Keratinocyte (primary cell): Measurements from ENCODE around the gene CENPP. TPM values are rescaled to one million over a fixed set of nuclear protein-coding genes. Genes with fewer than 3 reads are reported as not detected.

Experiments
- DNase-seq: peaks from one replicate; pipeline ENCODE4 v3.0.0-alpha.2; 2011; ENCODE audit warnings: low read depth, missing footprints, low spot score
- FAIRE-seq: peaks from 2 replicates; lab custom pipeline; 2011; peaks lifted over from hg19 to GRCh38; lab: Jason Lieb, UNC
- H2AFZ ChIP-seq: 2 replicates; pipeline ENCODE4 v1.6.0; 2012; ENCODE audit warnings: low read length, control low read depth, inconsistent platforms; ENCODE audit not compliant: control insufficient read depth
- H3K27ac ChIP-seq: 2 replicates; pipeline ENCODE4 v1.5.1; 2011; ENCODE audit warnings: low read length; ENCODE audit not compliant: control insufficient read depth, insufficient read depth
- H3K27me3 ChIP-seq: 3 replicates; pipeline ENCODE4 v1.6.0; 2011; ENCODE audit warnings: low read length; ENCODE audit not compliant: control insufficient read depth, insufficient read depth; ENCODE audit errors: extremely low read depth
- H3K36me3 ChIP-seq, 2 experiments: 2 replicates in 1 of 2; 3 replicates in 1 of 2; pipeline ENCODE4 v1.5.1; 2011; ENCODE audit warnings: low read length in 2 of 2, mild to moderate bottlenecking in 1 of 2; ENCODE audit not compliant: control insufficient read depth in 2 of 2, insufficient read depth in 2 of 2; ENCODE audit errors: extremely low read depth in 1 of 2
- H3K4me1 ChIP-seq: 3 replicates; pipeline ENCODE4 v1.5.1; 2011; ENCODE audit warnings: low read length; ENCODE audit not compliant: control insufficient read depth, insufficient read depth; ENCODE audit errors: extremely low read depth
- H3K4me2 ChIP-seq: 3 replicates; pipeline ENCODE4 v1.6.0; 2011; ENCODE audit warnings: low read depth, low read length; ENCODE audit not compliant: control insufficient read depth, insufficient read depth; ENCODE audit errors: extremely low read depth
- H3K4me3 ChIP-seq, 3 experiments: fragments of 200-600 bp in 1 of 3; sonication (generic) in 1 of 3; 2 replicates in 2 of 3; 3 replicates in 1 of 3; pipeline ENCODE4 v1.5.1; 2011 to 2016; ENCODE audit warnings: low read length in 3 of 3, mild to moderate bottlenecking in 3 of 3, control low read depth in 2 of 3, inconsistent platforms in 1 of 3, low read depth in 1 of 3, mixed read lengths in 1 of 3, mixed run types in 1 of 3, moderate library complexity in 1 of 3; ENCODE audit not compliant: control insufficient read depth in 2 of 3, insufficient read depth in 2 of 3; ENCODE audit errors: extremely low read depth in 1 of 3
- H3K79me2 ChIP-seq: 2 replicates; pipeline ENCODE4 v1.6.0; 2012; ENCODE audit warnings: low read length; ENCODE audit not compliant: control insufficient read depth, insufficient read depth
- H3K9ac ChIP-seq: 3 replicates; pipeline ENCODE4 v1.6.0; 2011; ENCODE audit warnings: low read length; ENCODE audit not compliant: control insufficient read depth, insufficient read depth; ENCODE audit errors: extremely low read depth
- H3K9me1 ChIP-seq: 3 replicates; pipeline ENCODE4 v1.6.0; 2011; ENCODE audit warnings: low read length; ENCODE audit not compliant: control insufficient read depth, insufficient read depth; ENCODE audit errors: extremely low read depth
- H3K9me3 ChIP-seq: 2 replicates; pipeline ENCODE4 v1.5.1; 2012; ENCODE audit warnings: low read depth, low read length; ENCODE audit not compliant: control insufficient read depth
- H4K20me1 ChIP-seq: 3 replicates; pipeline ENCODE4 v1.6.0; 2011; ENCODE audit warnings: low read length; ENCODE audit not compliant: control insufficient read depth, insufficient read depth; ENCODE audit errors: extremely low read depth
- CTCF ChIP-seq, 3 experiments: IDR thresholded peaks in 1 of 3; conservative IDR thresholded peaks in 1 of 3; optimal IDR thresholded peaks in 1 of 3; 2 replicates in 2 of 3; 3 replicates in 1 of 3; pipeline versions ENCODE3 to v1.5.1; 2011; ENCODE audit warnings: low read length in 3 of 3, mild to moderate bottlenecking in 3 of 3, moderate library complexity in 2 of 3, control low read depth in 1 of 3, inconsistent platforms in 1 of 3; ENCODE audit not compliant: insufficient read depth in 2 of 3; ENCODE audit errors: extremely low read depth in 1 of 3
- EZH2 ChIP-seq: IDR thresholded peaks from one replicate; pipeline ENCODE4 v1.6.1; 2012; ENCODE audit warnings: inconsistent platforms, mild to moderate bottlenecking, low read length, moderate library complexity
- dilution Hi-C: fragments of 300-500 bp; cut with MboI; formaldehyde crosslinking; loops from one replicate; pipeline ENCODE4 v1.7.0; 2020; ENCODE audit warnings: low sequenced_read_pairs; ENCODE audit not compliant: extremely low pct_ligation_motif_present
- polyA plus RNA-seq, 5 experiments: library from polyadenylated mRNA; depleted of rRNA in 3 of 5; stranded (reverse) in 3 of 5; stranded (forward) in 1 of 5; unstranded in 1 of 5; fragments of >200 nt; gene quantifications; 1 replicate in 1 of 5; 2 replicates in 3 of 5; 3 replicates in 1 of 5; pipeline versions ENCODE4 v1.2.1 to v1.2.3, GENCODE V29; 2011 to 2012; ENCODE audit warnings: missing spikeins in 2 of 5, low read depth in 1 of 5, low replicate concordance in 1 of 5

CENPP gene
- polyA plus RNA-seq, 1 donor (not counting 4 experiments of a cell fraction or from before 2014, with no cell fraction given), result 6.7 TPM

- dilution Hi-C loops, result no loop called here
- Histone ChIP-seq H3K4me1 (peaks cover 24% of the 10 kb centered on the region), H3K4me2 (no peak overlapping the region), H3K4me3 (no peak overlapping the region), H4K20me1 (no peaks in the 10 kb centered on the region), H3K79me2 (no peaks in the 10 kb centered on the region), H3K27me3 (no peaks in the 10 kb centered on the region), H3K9me3 (no peaks in the 10 kb centered on the region), H3K9me1 (no peaks in the 10 kb centered on the region), H3K36me3 (no peaks in the 10 kb centered on the region), H2AFZ (no peak overlapping the region), H3K27ac (no peak overlapping the region), H3K9ac (no peak overlapping the region)
- DNase-seq (no peak), FAIRE-seq (no peak)
- no peak for TF ChIP-seq EZH2
- no peak for TF ChIP-seq CTCF (optimal IDR thresholded peaks at IDR 0.05 in 1 of 3, IDR thresholded peaks at IDR 0.05 in 1 of 3, conservative IDR thresholded peaks at IDR 0.05 in 1 of 3; ENCODE audit: extremely low read depth in 1 of 3, insufficient read depth in 2 of 3, low read length in 3 of 3)
These were observed 277.3 kb downstream of the CENPP start for GRCh38 chr9:92603100-92603499.

GRCh38 chr9:92603990-92604389 is 278.2 kb downstream of the CENPP start:
- FAIRE-seq (no peak), DNase-seq (no peak)
- dilution Hi-C loops, result no loop called here
- no peaks in the 10 kb centered on the region for H3K27me3 ChIP-seq
- peaks cover 23% of the 10 kb centered on the region for H3K4me1 ChIP-seq
- no peak overlapping the region for H3K4me3 ChIP-seq
- no peak overlapping the region for H3K4me2 ChIP-seq
- no peaks in the 10 kb centered on the region for H3K9me3 ChIP-seq
- H4K20me1 ChIP-seq, result no peaks in the 10 kb centered on the region
- TF ChIP-seq CTCF (optimal IDR thresholded peaks at IDR 0.05 in 1 of 3, IDR thresholded peaks at IDR 0.05 in 1 of 3, conservative IDR thresholded peaks at IDR 0.05 in 1 of 3; ENCODE audit: extremely low read depth in 1 of 3, insufficient read depth in 2 of 3, low read length in 3 of 3), result peak in 1 of 3 experiments; percentile 10
- TF ChIP-seq EZH2, result no peak
- no peaks in the 10 kb centered on the region for H3K79me2 ChIP-seq
- no peaks in the 10 kb centered on the region for H3K9me1 ChIP-seq
- H3K27ac ChIP-seq, result no peak overlapping the region
- H3K9ac ChIP-seq, result no peak overlapping the region
- no peak overlapping the region for H2AFZ ChIP-seq
- no peaks in the 10 kb centered on the region for H3K36me3 ChIP-seq
